ENCODE results near the gene C1orf210.

C1orf210 gene

DNA sequence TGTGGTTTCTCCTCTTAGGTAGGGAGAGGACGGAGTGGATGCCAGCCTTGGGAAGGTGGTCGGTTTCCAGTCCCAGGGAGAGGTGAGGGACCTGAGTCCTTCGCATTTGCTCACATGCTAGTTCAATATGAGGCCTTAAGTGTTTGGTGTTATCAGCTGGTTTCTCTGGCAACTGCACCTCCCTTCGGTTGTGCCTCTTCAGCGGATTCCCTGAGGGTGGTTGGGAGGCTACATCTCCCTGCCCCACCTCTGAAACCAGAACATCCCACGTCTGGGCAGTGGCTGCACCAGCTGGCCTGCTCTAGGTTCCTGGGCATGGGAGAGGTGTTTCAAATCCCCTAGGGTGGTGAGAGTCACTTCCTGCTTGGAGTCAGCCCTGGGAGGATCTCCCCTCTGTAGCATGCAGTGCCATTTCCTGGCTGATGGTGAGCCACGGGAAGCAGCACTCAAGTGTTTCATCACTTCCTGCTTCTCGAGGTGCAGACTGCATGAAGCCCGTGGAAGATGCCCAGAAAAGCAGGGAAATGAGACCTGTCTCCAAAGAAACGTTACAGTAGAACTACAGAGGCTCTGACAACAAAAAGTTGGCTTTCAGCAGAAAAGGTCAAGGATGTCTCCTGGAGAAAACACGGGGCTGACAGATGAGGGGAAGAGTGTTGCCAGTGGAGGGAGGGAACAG lies 11.1 kb downstream of the C1orf210 start:
- DNase-seq (ENCODE audit: low read depth, low spot score), result no peak

DNA sequence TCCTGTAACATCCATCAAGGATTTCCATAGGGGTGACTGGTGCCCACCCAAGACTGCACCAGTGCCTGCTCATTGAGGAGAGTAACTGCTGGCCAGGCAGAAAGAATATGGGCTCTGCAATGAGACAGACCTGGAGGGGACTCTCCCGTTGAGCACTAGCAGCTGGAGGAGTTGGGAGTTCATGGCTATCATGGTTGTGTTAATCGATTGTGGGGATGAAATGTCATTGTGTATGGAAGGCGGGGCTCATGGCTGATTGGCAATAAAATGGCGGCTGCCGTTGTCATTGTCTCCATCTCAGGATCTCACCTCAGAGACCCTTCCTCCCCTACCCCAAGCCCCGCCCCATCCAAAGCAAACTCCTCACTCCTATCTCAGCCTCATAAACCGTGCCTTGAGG lies 11.7 kb downstream of the C1orf210 start:
- no peak for DNase-seq (ENCODE audit: low read depth, low spot score)

DNA sequence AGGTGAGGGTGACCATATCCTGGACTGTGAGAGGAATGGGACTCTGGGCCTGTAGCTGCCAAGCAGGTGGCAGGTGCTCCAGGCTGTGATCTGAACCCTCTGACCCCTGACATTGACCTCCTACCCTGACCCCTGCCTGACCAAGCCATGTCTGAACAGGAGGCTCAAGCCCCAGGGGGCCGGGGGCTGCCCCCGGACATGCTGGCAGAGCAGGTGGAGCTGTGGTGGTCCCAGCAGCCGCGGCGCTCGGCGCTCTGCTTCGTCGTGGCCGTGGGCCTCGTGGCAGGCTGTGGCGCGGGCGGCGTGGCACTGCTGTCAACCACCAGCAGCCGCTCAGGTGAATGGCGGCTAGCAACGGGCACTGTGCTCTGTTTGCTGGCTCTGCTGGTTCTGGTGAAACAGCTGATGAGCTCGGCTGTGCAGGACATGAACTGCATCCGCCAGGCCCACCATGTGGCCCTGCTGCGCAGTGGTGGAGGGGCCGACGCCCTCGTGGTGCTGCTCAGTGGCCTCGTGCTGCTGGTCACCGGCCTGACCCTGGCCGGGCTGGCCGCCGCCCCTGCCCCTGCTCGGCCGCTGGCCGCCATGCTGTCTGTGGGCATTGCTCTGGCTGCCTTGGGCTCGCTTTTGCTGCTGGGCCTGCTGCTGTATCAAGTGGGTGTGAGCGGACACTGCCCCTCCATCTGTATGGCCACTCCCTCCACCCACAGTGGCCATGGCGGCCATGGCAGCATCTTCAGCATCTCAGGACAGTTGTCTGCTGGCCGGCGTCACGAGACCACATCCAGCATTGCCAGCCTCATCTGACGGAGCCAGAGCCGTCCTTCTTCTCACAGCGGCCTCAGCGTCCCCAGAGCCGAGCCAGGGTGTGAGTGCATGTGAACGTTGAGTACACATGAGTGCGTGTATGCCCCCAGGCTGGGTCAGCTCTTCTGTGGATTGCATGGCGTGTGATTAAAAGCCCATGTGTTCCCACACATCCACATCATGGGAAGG lies 12.5 kb downstream of the C1orf210 start:
- DNase-seq (ENCODE audit: low read depth, low spot score), result no peak

DNA sequence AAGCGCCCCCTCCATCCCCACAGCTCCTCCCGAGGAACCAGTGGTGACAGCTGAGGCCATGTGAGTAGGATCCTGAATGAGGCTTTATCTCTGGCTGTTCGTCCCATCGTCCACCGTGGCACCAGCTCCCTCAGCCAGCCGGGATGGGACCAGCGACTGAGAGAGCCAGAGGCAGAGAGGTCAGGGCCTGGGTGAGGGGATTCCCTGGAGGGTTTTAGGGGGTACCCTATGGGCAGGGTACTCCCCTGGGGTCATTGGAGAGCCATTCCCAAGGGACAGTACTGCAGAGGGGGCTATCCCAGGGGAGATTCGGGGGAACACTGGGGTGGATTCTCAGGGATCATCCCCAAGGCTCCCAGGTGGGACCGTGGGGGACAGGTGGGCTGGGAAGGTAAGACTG lies 13.2 kb downstream of the C1orf210 start:
- DNase-seq (ENCODE audit: low read depth, low spot score), result no peak

DNA sequence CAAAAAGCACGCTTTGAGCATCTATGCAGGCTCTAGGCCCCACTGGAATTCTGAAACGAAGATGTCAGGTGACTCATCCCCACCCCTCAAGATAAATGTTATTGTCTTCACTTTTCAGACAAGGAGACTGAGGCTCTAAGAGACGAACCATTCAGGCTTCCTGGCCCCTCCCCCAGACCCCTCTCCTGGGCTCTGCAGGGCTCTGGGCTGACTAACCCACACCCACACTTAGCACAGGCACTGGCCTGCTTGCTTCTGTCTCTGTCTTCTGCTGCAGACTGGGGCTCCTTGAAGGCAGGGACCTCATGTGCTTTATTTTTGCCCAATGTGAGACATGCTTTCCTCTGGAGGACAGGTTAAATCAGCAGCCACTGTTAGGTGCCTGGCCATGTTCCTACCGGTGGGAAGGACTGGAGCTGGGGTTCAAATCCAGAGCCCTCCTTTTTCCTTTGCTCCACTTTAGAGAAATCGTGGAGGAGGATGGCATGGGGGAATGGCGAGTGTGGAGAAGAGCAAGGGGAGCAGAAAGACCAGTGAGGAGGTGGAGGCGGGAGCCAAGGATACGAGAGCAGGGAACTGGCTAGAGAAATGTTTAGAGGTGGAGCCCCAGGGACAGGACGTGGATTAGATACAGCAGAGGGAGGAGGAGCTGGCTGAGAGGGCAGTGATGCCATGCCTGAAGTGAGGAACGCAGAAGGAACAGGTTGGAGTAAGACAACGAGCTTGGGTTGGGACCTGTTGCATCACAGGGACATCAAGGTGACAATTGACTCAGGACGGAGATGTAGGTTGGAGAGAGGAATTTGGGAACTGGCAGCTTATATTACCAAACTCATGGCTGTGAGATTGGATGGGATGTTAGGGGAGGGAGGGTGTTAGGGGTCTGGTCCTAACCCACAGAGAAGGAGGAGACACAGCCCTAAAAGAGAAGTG lies 13.9 kb downstream of the C1orf210 start:
- no peak for DNase-seq (ENCODE audit: low read depth, low spot score)

DNA sequence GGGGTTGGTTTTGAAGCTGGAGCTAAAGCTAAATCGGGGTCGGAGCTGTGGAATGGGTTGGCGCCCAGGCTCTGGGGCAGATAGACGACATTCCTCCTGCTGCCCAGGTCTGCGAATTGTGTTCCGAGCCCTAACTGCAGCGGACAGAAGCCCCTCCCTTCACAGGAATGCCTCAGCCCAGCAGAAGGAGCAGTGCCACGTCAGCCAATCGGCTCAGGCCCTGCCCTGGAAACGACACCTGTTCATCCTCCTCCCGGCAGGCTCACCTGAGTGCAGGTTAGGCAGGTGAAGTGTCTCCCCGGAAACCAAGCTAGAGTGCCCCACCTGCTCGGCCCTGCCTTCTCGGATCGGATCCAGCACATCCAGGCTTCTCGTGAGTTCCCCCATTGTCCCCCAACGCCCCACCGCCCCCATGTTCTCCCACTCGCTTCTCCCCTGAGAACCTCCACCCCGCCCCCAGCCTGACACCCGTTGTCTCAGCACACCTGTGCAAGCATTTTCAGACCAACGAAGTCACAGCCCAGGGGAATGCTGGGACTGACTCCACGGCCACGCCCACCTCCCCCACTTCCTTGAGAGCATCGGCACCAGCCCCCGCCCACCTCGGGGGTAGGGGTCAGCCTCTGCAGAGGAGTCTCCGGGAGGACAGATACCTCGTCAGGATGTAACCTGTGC lies 14.8 kb downstream of the C1orf210 start:
- no peak for DNase-seq (ENCODE audit: low read depth, low spot score)

DNA sequence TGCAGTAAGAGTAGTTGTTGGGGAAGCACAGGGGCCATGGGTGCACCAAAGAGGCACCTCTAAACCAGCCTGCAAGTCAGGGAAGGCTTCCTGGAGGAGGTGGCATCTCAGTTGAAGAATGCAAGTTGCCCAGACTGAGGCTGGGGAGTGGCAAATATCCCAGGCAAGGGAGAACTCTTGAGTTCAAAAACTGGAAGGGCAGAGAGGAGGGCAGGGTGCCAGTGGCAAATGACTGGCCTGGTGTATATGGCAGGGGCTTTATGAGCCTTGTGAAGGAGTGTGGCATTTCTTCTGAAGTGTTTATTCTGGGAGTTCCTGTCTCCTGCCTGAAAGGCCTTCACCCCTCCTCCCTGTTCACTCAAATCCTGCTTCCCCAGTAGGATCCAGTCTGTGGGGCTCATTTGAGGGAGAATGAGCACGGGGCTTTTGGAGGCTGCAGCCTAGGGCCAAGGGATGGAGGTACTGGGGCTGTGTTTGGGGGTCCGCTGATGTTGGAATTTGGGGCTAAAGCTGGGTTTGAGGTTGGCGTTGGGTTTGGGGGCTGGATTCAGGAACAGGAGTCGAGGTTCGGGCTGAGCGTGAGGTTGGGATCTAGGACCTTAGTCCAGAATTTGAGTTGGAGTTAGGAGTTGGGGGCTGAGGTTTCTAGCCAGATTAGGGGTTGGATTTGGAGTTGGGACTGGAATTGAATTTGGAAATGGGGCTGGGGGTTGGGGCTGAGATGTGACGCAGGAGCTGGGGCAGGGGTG lies 15.6 kb downstream of the C1orf210 start, which contains the start of gene TMEM125:
TMEM125 (plus strand) TSS at position 357 of the 749 bp plus-strand sequence. CDS start 2,740 bp downstream, outside the sequence.
- no peak for DNase-seq (ENCODE audit: low read depth, low spot score)

DNA sequence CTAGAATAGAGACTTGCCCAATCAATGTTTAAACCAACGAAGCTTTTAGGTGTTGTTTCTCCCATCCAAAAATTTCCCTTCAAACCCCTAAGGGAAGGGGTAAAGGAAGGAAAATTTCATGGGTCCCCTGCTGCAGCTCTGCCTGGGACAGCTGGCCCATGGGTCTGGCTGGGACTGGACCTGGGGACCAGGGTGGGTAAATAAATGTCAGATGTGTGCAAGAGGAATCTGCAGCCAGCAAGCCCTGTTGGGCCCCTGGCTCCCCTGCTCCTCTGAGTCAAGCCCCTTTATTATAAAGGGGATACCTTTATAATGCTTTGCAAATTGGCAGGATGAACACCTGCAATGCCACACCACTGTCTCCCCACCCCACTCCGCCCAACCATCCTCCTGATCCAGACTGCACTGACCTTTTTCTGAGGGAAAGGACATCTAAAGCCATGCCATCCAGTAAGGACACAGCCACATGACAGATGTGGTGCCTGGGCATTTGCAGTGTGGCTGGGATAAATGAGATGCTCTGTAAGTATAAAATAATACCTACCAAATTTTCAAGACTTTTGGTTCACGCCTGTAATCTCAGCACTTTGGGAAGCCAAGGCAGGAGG lies 17.5 kb downstream of the C1orf210 start:
- DNase-seq (ENCODE audit: low read depth, low spot score), result no peak

DNA sequence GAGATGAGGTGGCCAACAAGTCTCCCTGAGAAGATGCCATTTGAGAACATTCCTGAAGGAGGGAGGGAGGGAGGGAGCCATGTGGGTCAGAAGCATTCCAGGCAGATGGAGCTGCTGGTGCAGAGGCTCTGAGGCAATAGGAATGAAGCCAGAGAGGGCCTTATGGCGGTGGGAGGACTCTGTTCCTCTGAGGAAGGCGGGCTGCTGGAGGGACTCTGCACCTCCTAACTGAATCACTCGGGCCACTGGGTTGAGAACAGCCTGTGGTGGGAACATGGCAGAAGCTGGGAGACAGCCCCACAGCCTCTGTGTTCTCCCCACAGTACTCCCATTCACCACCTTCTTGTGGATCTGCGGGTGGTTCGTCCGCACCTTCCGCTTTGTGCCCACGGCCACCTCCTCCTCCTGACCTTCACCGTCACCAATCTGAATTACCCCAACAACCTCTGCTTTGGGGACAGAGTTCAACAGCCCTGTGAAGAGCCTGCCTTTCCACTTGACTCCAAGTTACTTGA lies 18.0 kb downstream of the C1orf210 start:
- DNase-seq (ENCODE audit: low read depth, low spot score), result no peak

DNA sequence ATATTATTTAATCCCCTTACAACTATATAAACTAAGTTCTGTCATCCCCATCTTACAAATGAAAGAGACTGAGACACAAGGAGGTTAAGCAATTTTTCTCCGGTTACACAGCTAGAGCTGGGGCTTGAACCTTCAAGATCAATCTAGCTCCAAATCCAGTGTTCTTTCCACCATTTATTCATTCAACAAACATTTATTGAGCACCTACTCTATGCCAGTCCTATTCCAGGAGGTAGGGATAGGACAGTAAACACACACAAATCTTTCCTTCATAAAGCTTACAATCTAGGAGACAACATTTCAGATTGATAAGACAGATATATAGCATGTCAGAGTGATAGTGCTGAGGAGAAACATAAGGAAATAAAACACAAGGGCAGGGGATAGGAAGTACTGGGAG lies 18.5 kb downstream of the C1orf210 start:
- no peak for DNase-seq (ENCODE audit: low read depth, low spot score)

DNA sequence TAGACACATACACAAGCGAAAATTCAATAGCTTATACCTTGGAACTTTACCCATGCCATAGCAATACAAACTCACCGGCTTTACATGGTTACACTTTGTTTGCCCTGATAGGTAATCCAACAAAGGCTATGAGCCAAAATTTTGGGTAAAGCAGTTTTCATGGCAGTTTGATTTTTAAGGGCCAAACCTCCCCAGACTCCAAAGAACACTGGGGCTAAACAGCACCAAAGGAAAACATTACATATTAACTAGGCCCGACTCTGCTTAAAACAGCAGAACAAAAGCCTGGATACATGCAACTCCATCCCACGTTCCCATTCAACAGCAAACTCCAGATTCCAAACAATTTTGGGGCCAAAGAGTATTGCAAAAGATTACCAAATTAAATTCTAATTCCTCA lies 19.9 kb downstream of the C1orf210 start:
- no peak for DNase-seq (ENCODE audit: low read depth, low spot score)

DNA sequence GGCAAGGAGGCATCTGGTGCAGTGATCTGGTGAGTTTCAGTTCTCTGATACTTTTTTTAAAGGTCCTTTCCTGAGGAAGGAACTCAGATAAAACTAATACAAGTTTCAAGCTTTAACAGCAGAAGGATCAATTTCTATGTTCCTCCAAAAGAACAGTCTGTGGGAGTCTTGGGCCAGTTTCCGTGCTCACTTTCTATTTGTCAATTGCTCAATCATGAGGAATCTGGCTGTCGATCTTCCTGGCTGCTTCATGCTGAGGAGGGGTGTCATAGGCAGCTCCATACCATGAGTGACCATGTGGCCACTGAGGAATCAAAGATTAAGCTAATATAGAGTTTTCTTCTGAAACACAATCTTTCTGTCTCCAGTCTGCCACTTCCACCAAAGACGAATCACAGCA lies 27.0 kb downstream of the C1orf210 start:
- DNase-seq (ENCODE audit: low read depth, low spot score), result no peak

DNA sequence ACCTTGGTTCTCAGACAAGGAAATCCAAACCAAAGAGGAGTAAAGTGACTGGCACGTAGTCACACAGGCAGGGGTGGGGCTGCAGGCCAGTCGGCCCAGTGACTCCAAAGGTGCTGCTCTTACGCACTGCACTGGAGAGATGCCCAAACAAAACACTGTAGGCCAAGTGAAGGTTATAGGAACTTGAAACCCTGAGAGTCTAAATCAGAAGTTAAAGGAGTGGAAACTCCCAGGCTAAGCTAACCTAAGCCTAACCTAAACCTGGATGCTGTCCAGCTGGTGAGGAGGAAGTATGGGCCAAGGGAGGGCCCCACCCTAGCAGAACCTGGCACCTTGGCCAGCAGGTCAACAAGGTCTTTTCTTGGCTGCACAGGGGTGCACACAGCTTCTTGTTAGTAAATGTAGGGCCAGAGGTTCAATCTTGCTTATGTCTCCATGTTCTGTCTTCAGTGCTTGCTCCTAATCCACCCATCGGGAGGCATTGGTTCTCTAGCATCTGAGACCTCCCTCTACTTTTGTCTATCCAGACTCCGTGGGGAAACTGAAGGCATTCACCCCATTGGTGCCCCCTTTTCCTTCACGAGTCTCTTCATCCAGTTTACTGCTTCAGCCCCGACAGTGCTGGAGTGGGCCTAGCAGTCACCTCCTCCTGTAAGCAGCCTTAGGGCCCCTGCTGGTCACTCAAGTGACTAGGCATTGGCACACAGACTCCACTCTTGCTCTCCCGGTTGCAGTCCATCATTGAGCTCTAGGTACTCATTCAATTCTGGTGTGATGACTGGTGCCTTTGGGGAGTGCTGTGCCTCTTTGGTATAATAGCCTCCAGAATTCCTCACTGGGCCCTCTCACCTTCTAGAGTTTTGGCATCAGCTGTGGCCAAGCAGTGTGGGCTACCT lies 28.5 kb downstream of the C1orf210 start:
- no peak for DNase-seq (ENCODE audit: low read depth, low spot score)

DNA sequence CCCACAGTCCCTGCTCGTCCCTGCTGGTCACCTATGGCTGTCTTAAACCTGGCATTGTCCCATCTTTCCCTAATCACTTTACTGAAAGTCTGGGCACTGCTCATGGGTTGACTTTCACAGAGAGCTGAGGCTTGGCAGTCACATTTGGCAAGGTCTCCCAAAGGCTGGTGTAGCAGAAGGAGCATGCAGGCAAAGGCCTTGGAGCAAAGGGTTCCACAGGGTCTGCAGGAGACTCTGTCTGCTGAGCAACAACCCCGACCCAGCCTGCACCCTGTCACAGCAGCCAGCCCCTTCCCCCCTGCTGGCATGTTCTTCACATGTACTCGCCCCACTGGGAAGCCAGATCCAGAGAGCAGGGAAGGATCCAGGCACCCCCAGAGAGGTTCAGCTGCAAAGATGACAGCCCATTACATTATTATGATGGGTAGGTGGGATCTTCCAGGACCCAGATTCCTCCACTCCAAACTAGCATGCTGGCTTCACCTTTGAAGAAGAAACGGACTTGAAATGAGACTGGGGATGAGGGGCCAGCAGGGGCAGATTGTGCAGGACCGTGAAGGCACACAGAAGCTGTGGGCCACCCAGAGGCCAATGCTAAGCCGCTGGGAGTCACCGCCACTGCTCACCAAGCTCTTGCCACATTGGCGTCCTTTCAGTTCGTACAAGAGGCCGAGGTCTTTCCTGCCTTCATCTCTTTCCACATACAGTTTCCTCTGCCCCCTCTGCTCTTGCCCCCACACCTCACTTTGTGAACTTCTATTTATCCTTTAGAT lies 29.8 kb downstream of the C1orf210 start:
- DNase-seq (ENCODE audit: low read depth, low spot score), result no peak

DNA sequence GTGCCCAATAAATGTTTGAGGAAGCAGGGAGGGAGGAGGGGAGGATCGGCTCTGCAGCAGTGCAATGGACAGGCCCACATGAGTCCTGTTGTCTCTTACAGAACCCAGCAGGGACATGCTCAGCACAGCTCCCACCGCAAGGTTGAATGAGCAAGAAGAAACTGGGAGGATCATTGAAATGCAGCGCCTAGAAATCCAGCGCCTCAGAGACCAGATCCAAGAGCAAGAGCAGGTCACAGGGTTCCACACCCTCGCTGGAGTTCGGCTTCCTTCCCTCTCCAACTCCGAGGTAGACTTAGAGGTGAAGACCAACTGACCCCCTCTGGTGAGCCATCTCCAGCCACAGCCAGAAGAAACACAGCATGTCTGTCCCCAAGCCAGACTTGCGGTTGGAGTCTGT lies 31.5 kb downstream of the C1orf210 start:
- DNase-seq (ENCODE audit: low read depth, low spot score), result no peak

DNA sequence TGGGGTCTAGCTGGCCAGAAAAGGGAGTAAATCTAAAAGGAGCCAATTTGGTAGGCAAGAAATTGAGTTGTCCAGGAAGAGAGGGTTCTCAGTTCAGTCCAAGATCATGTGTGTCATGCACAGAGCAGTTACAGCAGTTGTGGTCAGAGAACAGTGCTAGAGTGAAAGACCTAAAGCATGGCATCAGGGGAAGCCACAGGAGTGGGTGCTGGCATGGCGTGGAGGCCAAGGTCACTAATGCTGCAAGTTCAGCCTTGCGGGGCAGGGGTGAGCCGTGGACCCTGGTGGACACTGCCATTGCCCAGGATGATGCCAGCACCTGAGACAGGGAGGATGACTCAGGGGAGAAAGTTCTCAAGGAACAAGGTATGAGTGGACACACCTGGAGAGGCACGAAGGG lies 32.2 kb downstream of the C1orf210 start:
- no peak for DNase-seq (ENCODE audit: low read depth, low spot score)

DNA sequence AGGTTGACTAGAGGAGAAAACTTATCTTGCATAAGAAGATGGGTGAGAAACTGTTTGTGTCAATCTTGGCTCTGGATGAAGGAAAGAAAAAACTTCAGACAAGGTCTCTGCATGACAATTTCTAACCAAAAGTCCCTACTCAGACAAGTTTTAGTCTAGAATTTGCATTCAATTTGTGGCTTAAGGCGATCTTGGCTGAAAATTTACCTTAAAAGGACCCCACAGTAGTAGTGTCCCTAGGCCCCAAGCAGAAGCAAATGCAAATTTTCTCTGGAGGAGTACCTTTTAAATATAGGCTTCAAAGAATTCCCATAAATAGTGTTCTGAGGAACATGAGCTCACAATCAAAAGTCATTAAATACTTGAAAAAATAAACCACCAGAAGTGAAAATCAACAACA lies 33.2 kb downstream of the C1orf210 start:
- no peak for DNase-seq (ENCODE audit: low read depth, low spot score)

DNA sequence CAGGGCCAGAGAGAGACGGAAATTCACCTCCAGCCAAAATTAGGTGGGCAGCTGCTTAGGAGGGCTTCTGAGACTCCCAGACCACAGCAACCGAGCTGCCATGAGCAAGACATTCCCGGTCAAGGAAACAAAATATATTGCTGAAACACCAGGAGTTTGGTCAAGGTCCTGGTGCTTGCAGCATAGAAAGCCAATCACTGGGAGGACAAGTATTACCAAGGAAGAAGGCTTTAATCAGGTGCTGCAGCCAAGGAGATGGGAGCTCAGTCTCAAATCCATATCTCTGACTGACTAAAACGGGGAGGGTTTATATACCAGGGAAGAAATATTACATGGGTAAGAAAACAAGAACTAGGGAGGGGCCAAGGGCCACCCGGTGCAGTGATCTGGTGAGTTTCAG lies 34.4 kb downstream of the C1orf210 start:
- no peak for DNase-seq (ENCODE audit: low read depth, low spot score)

All from activated CD4-positive, CD25-positive, alpha-beta regulatory T cell treated with anti-CD3 and anti-CD28 coated beads, Interleukin-2, amount 50 U/mL, for 16 hours (primary cell).